Cardiac muscle cell (in vitro differentiated cells and primary cell): ENCODE data around the gene KIAA1755. TPM values are rescaled to one million over a fixed set of nuclear protein-coding genes. Genes with fewer than 3 reads are reported as not detected.

ENCODE experiments used
- DNase-seq, 2 donors: peaks; one replicate each; pipeline versions ENCODE4 v3.0.0 to v3.0.0-alpha.2; 2010 to 2017; ENCODE audit warnings: low read depth in 1 of 2, low spot score in 1 of 2
- H3K27ac ChIP-seq: fragments of 200-600 bp; sonication (generic); 2 replicates; pipeline ENCODE4 v1.5.1; 2016
- H3K27me3 ChIP-seq: fragments of 200-600 bp; sonication (generic); 2 replicates; pipeline ENCODE4 v1.6.0; 2016; ENCODE audit warnings: control low read depth
- H3K36me3 ChIP-seq: fragments of 200-600 bp; sonication (generic); 2 replicates; pipeline ENCODE4 v1.5.1; 2016; ENCODE audit warnings: control low read depth
- H3K4me1 ChIP-seq: fragments of 200-600 bp; sonication (generic); 2 replicates; pipeline ENCODE4 v1.8.1; 2017; ENCODE audit warnings: low read depth, mild to moderate bottlenecking, mixed run types
- H3K4me3 ChIP-seq: fragments of 200-600 bp; sonication (generic); 2 replicates; pipeline ENCODE4 v1.5.1; 2016; ENCODE audit warnings: mild to moderate bottlenecking
- H3K9me3 ChIP-seq: fragments of 200-600 bp; sonication (generic); 2 replicates; pipeline ENCODE4 v1.5.1; 2017; ENCODE audit warnings: low read depth, mild to moderate bottlenecking, control low read depth
- polyA plus RNA-seq: library from polyadenylated mRNA; unstranded; fragments of >200 nt; fragmentation: Nextera tagmentation; extraction: Ambion mirVana; gene quantifications from 2 replicates; pipeline ENCODE4 v1.2.1, GENCODE V29; 2016
- total RNA-seq: library from RNA; depleted of rRNA; stranded (reverse); fragments of >200 nt; gene quantifications from 2 replicates; pipeline ENCODE4 v1.2.3, GENCODE V29; 2016
- TF ChIP-seq, protein P1 (sequence below): IDR thresholded peaks from 2 replicates; pipeline ENCODE4 v1.5.1; 2012; ENCODE audit warnings: low read depth, mild to moderate bottlenecking, low read length

The KIAA1755 gene
- total and polyA plus RNA-seq, 2 experiments from 2014 or later, result not detected

DNA sequence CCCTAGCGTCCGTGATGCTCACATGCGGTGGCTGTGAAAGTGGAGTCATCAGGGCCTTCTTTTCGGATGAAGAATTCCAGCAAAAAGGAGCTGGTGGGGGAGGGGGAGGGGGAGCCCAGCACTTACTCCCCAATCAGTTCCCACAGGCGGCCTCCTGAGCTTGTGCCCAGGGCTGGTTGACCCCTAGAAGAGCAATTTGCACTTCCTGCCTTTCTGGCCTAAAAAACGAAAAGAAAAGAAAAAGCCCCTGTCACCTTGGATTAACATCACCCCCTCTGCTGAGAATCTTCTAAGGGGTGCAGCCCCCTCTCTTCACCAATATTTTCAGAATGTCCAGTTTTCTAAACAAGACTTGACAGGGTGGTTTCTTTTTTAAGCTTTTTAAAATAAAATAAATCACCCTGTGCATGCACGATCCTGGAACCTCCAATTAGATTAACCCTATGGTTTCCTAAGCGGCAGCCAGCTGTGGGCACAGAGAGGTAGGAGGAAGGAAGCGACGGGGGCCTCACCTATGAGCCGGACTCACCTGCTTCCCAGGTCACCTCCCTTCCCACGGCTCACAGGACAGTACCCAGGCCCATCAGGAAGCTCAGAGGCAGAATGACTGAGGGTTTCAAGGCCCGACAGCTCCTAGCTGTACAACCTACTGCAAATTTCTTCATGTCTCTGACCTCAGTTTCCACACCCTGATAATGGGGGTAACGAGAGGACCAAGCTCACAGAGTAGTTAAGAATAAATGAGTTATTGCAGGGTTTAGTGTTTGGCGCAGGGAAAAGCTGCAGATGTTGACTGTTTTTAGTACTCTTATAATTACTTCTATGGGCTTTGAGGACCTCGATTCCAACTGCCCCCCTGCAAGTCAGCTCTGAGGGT is 85.0 kb downstream of the KIAA1755 start:
- TF ChIP-seq, protein P1, sequence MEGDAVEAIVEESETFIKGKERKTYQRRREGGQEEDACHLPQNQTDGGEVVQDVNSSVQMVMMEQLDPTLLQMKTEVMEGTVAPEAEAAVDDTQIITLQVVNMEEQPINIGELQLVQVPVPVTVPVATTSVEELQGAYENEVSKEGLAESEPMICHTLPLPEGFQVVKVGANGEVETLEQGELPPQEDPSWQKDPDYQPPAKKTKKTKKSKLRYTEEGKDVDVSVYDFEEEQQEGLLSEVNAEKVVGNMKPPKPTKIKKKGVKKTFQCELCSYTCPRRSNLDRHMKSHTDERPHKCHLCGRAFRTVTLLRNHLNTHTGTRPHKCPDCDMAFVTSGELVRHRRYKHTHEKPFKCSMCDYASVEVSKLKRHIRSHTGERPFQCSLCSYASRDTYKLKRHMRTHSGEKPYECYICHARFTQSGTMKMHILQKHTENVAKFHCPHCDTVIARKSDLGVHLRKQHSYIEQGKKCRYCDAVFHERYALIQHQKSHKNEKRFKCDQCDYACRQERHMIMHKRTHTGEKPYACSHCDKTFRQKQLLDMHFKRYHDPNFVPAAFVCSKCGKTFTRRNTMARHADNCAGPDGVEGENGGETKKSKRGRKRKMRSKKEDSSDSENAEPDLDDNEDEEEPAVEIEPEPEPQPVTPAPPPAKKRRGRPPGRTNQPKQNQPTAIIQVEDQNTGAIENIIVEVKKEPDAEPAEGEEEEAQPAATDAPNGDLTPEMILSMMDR, result no peak
- H3K9me3 ChIP-seq, result no peaks in the 10 kb centered on the region
- H3K4me1 ChIP-seq, result no peaks in the 10 kb centered on the region
- no peak for DNase-seq
- H3K4me3 ChIP-seq, result no peak overlapping the region
- H3K36me3 ChIP-seq, result no peaks in the 10 kb centered on the region
- H3K27me3 ChIP-seq, result no peaks in the 10 kb centered on the region
- no peak overlapping the region for H3K27ac ChIP-seq

DNA sequence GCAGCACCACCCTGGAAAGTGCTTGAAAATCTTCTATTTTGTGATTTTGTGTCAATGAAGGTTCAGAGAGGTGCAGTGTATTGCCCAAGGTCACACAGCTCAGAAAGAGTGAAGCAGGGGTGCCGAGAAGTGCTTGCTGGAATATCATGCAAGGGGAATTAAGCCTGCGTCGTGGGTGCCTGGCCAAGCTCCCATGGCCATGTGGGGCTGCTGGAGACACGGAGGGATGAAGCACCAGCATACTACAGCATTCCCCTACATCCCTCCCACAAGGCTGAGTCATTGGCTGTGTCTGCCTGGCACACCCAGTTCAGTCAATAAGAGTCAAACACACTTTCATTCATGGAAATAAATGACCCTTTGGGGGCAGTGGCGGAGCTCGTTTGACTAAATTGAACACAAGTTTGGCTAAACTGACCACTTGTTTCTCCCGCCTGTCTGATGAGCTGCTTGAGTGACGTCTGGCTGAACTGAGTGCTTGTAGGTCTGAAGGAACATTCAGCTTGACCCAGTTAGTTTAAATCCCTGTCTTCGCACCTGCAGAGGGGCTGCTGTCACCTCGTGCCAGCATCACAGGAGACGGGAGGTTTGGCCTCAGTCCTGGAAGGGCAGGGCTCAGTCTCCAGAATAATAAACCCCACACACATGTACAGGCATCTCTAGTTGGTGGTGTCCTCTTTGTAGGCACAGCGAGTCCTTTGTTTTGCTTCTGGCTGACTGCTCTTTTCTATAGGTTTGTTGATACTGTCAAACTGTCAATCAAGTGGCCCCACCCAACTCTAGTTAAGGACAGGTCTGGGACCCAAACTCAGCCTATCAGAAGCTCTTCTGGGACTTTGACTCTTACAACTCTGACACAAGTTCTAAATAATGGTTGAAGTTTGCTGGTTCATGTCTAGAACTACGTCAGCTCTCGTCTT is 87.0 kb downstream of the KIAA1755 start:
- H3K4me3 ChIP-seq, result no peak overlapping the region
- H3K4me1 ChIP-seq, result no peaks in the 10 kb centered on the region
- no peaks in the 10 kb centered on the region for H3K27me3 ChIP-seq
- peak in 1 of 2 donors; percentile 85 for DNase-seq
- H3K27ac ChIP-seq, result no peak overlapping the region
- TF ChIP-seq, protein P1, result no peak
- no peaks in the 10 kb centered on the region for H3K9me3 ChIP-seq
- no peaks in the 10 kb centered on the region for H3K36me3 ChIP-seq

DNA sequence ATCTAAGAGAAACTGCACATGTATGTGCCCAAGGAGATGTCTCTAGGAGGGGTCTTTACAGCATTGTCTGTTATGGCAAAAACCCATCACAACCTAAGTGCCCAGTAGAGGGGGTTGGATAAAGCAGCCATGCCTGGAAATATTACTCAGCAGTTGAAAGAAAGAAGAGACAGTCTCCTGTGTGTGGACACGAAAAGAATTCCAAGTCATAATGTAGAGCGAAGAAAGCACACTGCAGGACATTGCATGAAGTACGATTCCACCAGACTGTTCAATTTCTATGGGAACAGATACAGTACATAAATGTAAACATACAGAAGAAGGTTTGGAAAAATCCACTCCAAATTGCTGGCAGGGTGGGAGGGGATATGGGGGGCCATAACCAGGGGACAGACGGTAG is 88.1 kb downstream of the KIAA1755 start:
- no peak overlapping the region for H3K4me3 ChIP-seq
- H3K36me3 ChIP-seq, result no peaks in the 10 kb centered on the region
- peak in 1 of 2 donors; percentile 51 for DNase-seq
- TF ChIP-seq, protein P1, result peak; percentile 46
- no peaks in the 10 kb centered on the region for H3K4me1 ChIP-seq
- H3K9me3 ChIP-seq, result no peaks in the 10 kb centered on the region
- H3K27me3 ChIP-seq, result no peaks in the 10 kb centered on the region
- no peak overlapping the region for H3K27ac ChIP-seq

DNA sequence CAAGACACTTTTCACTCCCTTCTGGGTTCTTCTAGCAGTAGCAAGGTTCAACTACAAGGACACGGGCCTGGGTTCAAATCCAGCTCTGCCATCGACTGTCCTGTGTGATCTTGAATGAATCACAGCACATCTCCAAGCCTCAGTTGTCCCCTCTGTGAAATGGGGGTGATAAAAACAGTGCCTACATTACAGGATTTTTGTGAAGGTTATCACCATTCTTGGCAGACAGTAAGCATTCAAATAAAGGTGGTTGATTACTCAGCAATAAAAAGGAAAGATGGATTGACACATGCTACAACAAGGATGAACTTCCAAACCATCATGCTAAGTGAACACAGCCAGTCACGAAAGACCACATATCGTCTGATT is 88.9 kb downstream of the KIAA1755 start:
- H3K27me3 ChIP-seq, result no peaks in the 10 kb centered on the region
- H3K4me1 ChIP-seq, result peaks cover 5% of the 10 kb centered on the region
- H3K4me3 ChIP-seq, result no peak overlapping the region
- no peaks in the 10 kb centered on the region for H3K36me3 ChIP-seq
- H3K27ac ChIP-seq, result no peak overlapping the region
- H3K9me3 ChIP-seq, result no peaks in the 10 kb centered on the region
- TF ChIP-seq, protein P1, result no peak
- no peak for DNase-seq

DNA sequence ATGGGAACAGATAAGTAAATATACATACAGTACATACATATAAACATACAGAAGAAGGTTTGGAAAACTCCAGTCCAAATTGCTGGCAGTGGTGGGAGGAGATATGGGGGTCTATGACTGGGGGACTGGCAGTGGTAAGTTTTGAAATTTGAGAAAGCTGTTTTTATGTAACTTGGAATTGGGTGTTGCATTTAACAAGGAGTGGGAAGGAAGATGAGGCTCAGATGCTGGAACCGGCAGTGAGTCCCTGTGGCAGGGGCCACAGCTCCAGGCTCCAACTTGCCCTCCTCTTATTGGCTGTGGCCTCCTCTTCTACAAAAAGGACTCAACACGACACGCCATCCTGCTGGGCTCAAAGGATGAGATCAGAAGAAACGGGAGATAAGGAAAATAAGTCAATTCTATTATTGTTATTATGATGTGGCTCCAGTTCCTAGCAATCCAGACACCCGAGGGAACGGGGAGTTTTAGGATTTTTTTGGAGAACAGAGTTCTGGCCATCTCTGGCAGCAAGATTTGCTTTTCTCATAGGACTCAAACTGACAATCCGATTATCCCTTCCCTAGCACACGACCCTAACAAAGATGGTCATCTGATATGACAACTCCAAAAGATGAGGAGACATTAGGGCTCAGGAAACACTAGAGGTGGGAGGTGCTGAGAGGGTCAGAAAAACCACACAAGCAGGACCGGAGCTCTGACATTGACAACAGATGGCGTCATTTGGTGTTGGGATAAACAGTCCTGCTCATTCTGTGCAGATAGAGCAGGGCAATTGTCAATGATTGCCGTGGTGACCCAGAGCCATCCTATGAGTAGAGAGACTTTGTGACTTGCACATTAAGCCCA is 89.5 kb downstream of the KIAA1755 start:
- no peaks in the 10 kb centered on the region for H3K27me3 ChIP-seq
- H3K4me3 ChIP-seq, result no peak overlapping the region
- no peaks in the 10 kb centered on the region for H3K9me3 ChIP-seq
- TF ChIP-seq, protein P1, result no peak
- no peaks in the 10 kb centered on the region for H3K36me3 ChIP-seq
- H3K27ac ChIP-seq, result no peak overlapping the region
- no peak for DNase-seq
- H3K4me1 ChIP-seq, result peaks cover 5% of the 10 kb centered on the region
